CD4-positive, alpha-beta memory T cell (primary cell): ENCODE data around the gene TMUB2. TPM values are rescaled to one million over a fixed set of nuclear protein-coding genes. Genes with fewer than 3 reads are reported as not detected.
"Not testable (repeated sequence)": the region's sequence is repeated elsewhere in the genome, so short reads cannot be mapped to it uniquely, and the experiment has no call there.

Source experiments
- CTCF ChIA-PET: fragments of 350-600 bp; sonication (Branson Sonifier 250); formaldehyde crosslinking; loops from one replicate; lab custom pipeline; 2021; ENCODE audit warnings: inconsistent platforms; ENCODE audit not compliant: partially characterized antibody; lab: Charles Lee
- POLR2A ChIA-PET: fragments of 350-600 bp; sonication (Branson Sonifier 250); formaldehyde crosslinking; loops from one replicate; lab custom pipeline; 2021; ENCODE audit not compliant: partially characterized antibody; lab: Charles Lee
- DNase-seq, 5 donors: peaks; one replicate each; pipeline versions ENCODE4 v3.0.0 to v3.0.0-alpha.2; 2020 to 2022; ENCODE audit warnings: mixed read lengths in 1 of 5
- H3K27ac ChIP-seq: one replicate; pipeline ENCODE4 v1.7.0; 2013; ENCODE audit warnings: low read depth, low read length
- H3K27me3 ChIP-seq: 2 replicates; pipeline ENCODE4 v1.7.0; 2013; ENCODE audit warnings: mild to moderate bottlenecking, low read length, moderate library complexity; ENCODE audit not compliant: insufficient read depth
- H3K36me3 ChIP-seq: 2 replicates; pipeline ENCODE4 v1.7.0; 2013; ENCODE audit warnings: mild to moderate bottlenecking, low read length, moderate library complexity; ENCODE audit not compliant: insufficient read depth
- H3K4me1 ChIP-seq: 2 replicates; pipeline ENCODE4 v1.7.0; 2013; ENCODE audit warnings: mild to moderate bottlenecking, low read length, moderate library complexity; ENCODE audit not compliant: insufficient read depth
- H3K4me3 ChIP-seq, 2 donors: one replicate each; pipeline ENCODE4 v1.7.0; 2013; ENCODE audit warnings: low read length in 2 of 2, mild to moderate bottlenecking in 1 of 2
- H3K9me3 ChIP-seq, 2 donors: one replicate each; pipeline ENCODE4 v1.7.0; 2013; ENCODE audit warnings: low read length in 2 of 2, control low read depth in 1 of 2; ENCODE audit not compliant: control insufficient read depth in 1 of 2
- H3K27ac Mint-ChIP-seq, 7 donors: one replicate each; pipeline ENCODE4 v1.8.0; 2020 to 2021; ENCODE audit warnings: mixed read lengths in 7 of 7, mild to moderate bottlenecking in 6 of 7, inconsistent platforms in 3 of 7, moderate library complexity in 3 of 7
- H3K27me3 Mint-ChIP-seq, 2 donors: one replicate each; pipeline ENCODE4 v1.8.0; 2020 to 2021; ENCODE audit warnings: mixed read lengths in 2 of 2
- H3K36me3 Mint-ChIP-seq, 2 donors: one replicate each; pipeline ENCODE4 v1.8.0; 2020 to 2021; ENCODE audit warnings: mixed read lengths in 2 of 2, inconsistent platforms in 1 of 2, mild to moderate bottlenecking in 1 of 2
- H3K4me1 Mint-ChIP-seq, 4 donors: one replicate each; pipeline ENCODE4 v1.8.0; 2020 to 2021; ENCODE audit warnings: mixed read lengths in 4 of 4, mild to moderate bottlenecking in 1 of 4
- H3K4me3 Mint-ChIP-seq, 8 donors: one replicate each; pipeline ENCODE4 v1.8.0; 2020 to 2021; ENCODE audit warnings: mixed read lengths in 8 of 8, mild to moderate bottlenecking in 7 of 8, moderate library complexity in 6 of 8, inconsistent platforms in 3 of 8
- H3K9me3 Mint-ChIP-seq, 8 donors: one replicate each; pipeline ENCODE4 v1.8.0; 2020 to 2021; ENCODE audit warnings: mixed read lengths in 8 of 8, mild to moderate bottlenecking in 5 of 8, inconsistent platforms in 3 of 8, moderate library complexity in 1 of 8
- intact Hi-C: fragments of 100-400 bp; cut with micrococcal nuclease; formaldehyde crosslinking; loops from one replicate; pipeline ENCODE4 v1.15.1; 2023
- polyA plus RNA-seq, 2 donors: library from polyadenylated mRNA; unstranded; fragments of 300-500 nt; fragmentation: Illumina TruSeq; gene quantifications; one replicate each; pipeline ENCODE4 v1.2.3, GENCODE V29; 2021
- total RNA-seq, 2 experiments: library from RNA; stranded (reverse); gene quantifications; one replicate each; pipeline ENCODE4 v1.2.3, GENCODE V29; 2021

Gene TMUB2
- 10 to 100 TPM; 45.4 to 47.9 TPM for total RNA-seq
- 10 to 100 TPM; 35.3 TPM for polyA plus RNA-seq

DNA sequence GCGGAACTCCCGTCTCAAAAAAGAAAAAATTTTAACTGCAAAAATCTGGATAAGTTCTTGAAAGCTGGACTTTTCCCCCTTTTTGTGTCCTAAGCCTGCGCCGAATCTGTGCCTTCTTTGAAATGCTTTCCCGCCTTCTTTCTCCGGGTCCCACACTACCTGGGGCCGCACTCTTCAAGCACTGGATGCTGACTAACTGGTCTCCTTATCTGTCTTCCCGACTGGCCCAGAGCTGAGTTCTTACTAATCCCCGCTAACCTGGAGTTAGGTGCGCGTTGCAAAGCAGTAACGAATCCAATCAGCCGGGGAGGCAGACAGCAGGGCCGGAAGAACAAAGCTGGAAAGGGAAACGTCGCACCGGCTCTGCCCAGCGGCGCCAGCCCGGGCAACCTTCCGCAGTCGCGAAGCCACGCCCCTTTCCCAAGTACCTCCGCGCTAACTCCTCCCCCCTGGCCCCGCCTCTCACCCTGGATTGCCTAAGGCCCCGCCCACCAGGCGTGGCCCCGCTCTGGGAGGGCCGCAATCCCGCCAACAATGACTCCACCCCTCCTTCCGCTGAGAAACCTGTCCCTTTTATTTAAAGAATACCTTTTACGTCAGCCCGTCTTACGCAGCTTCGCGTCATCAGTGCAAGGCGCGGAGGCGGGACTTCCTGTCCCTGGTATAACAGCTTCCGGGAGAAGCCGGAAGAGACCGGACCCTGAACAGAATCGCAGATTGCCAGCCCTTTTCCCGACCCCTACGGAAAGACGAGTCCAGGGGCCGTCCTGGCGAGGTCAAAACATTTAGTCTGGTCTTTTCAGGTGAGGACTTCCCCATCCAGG is at the start of gene TMUB2:
Gene TMUB2 (plus strand): TSS at position 666 of the 824 bp plus-strand sequence. CDS start 737 bp downstream, outside the sequence.
- H3K4me1 Mint-ChIP-seq: peaks cover 34 to 67% (median 51%) of the 10 kb centered on the region in 4 donors
- peaks cover 20 to 46% of the 10 kb centered on the region in 2 donors for H3K36me3 Mint-ChIP-seq
- peak within 1 kb of the TSS; percentile 96 to 98 for H3K4me3 ChIP-seq

DNA sequence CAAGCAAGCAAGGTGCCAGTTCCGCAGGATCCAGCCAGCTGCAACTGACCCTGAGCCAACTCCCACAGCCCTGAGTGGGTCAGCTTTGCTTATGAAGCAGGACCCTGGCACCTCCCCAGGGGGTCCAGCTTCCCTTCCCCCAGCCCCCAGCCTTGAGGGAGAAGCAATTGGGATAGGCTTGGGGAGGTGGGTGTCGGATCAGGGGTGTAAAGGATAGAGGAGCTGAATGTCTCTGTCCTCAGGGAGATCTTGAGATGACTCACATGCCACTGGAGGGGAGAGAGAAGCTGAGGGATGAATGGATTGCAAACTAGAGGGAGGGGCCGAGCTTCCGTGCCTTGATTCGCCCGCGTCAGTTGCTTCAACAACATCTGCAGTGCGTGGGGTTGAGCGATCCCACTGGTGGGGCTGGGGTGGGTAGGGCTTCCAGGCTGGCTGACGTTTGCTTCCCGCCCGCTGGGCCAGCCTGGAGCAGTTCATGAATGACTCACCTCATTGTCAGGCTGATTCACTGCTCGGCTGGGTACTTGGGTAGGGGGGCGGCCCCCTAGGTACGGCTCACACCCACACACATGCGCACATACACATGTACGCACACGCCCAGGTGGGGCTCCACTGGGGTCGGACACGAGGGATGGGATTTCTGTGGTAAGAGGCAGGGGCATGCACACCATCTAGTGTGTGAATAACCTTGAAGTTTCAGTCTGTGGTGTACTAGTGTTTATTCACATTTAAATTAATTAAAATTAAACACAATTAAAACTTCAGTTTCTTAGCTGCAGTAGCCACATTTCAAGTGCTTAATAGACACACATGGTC is 48.7 kb upstream of the TMUB2 start:
- no peaks in the 10 kb centered on the region for H3K36me3 Mint-ChIP-seq
- intact Hi-C loops: no loop called here
- no peaks in the 10 kb centered on the region for H3K27me3 ChIP-seq
- H3K36me3 ChIP-seq: no peaks in the 10 kb centered on the region
- ChIA-PET CTCF (interaction anchor here (0.6 to 1.0 kb wide), 4 partner anchors 10 to 46 kb away, joined by 3 read pairs; partner anchors contain the start of gene HDAC5), POLR2A (interaction anchor here (1.2 to 1.3 kb wide), 2 partner anchors 15 to 48 kb away, joined by 3 read pairs; partner anchors contain the start of gene HDAC5)
- H3K4me3 Mint-ChIP-seq: peak overlapping the region in 1 of 8 donors; percentile 1
- H3K27ac ChIP-seq: no peak overlapping the region
- no peak overlapping the region for H3K4me3 ChIP-seq
- DNase-seq: peak in 2 of 5 donors; percentile 10 to 84
- peaks cover 7% of the 10 kb centered on the region in 2 donors for H3K27me3 Mint-ChIP-seq
- H3K4me1 Mint-ChIP-seq: peaks cover 2 to 19% (median 10%) of the 10 kb centered on the region in 4 donors
- no peak overlapping the region for H3K27ac Mint-ChIP-seq
- no peaks in the 10 kb centered on the region for H3K9me3 Mint-ChIP-seq
- no peaks in the 10 kb centered on the region for H3K9me3 ChIP-seq
- peaks cover 14% of the 10 kb centered on the region for H3K4me1 ChIP-seq

More for the DNA sequence above, at the start of gene TMUB2:
- Histone ChIP-seq H3K9me3 (no peaks in the 10 kb centered on the region), H3K36me3 (peaks cover 30% of the 10 kb centered on the region), H3K27ac (peak within 1 kb of the TSS; percentile 98), H3K27me3 (no peaks in the 10 kb centered on the region), H3K4me1 (peaks cover 44% of the 10 kb centered on the region)
- peak; percentile 99 to 100 (median 99) for DNase-seq
- ChIA-PET CTCF (interaction anchor here (0.7 to 4.2 kb wide), 16 partner anchors 12 to 159 kb away, joined by 3 to 32 read pairs (median 5); partner anchors contain the start of genes GRN, HROB and SLC25A39), POLR2A (interaction anchor here (0.7 to 10.9 kb wide), 32 partner anchors 9 to 975 kb away, joined by 3 to 159 read pairs (median 4); partner anchors contain the start of genes ATXN7L3, G6PC3, GPATCH8 and HDAC5)
- peaks cover 0 to 5% (median 0%) of the 10 kb centered on the region in 8 donors for H3K9me3 Mint-ChIP-seq
- peak within 1 kb of the TSS; percentile 96 to 100 (median 100) for H3K27ac Mint-ChIP-seq
- intact Hi-C loops: loop anchor here (1.0 kb wide), 5 partner anchors 14 to 138 kb away; partner anchors contain the start of genes HDAC5, HROB and SLC25A39
- no peaks in the 10 kb centered on the region for H3K27me3 Mint-ChIP-seq
- H3K4me3 Mint-ChIP-seq: peak within 1 kb of the TSS; percentile 97 to 100 (median 99)

DNA sequence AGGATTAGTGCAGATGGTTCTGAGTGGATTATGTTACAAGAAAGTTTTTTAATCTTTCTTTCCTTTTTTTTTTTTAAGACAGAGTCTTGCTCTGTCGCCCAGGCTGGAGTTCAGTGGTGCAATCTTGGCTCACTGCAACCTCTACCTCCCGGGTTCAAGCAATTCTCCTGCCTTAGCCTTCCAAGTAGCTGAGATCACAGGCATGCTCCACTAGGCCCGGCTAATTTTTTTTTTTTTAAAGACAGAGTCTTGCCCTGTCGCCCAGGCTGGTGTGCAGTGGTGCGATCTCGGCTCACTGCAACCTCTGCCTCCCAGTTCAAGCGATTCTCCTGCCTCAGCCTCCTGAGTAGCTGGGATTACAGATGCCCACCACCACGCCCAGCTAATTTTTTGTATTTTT is 42.9 kb upstream of the TMUB2 start:
- H3K4me3 ChIP-seq, H3K9me3 ChIP-seq, H3K27me3 Mint-ChIP-seq, DNase-seq, H3K27ac ChIP-seq, intact Hi-C loops, H3K36me3 ChIP-seq, H3K27me3 ChIP-seq, H3K9me3 Mint-ChIP-seq, H3K36me3 Mint-ChIP-seq, CTCF ChIA-PET: not testable (repeated sequence)
- peaks cover 0 to 15% (median 8%) of the 10 kb centered on the region in 4 donors for H3K4me1 Mint-ChIP-seq
- H3K4me1 ChIP-seq: peaks cover 14% of the 10 kb centered on the region
- POLR2A ChIA-PET: interaction anchor here (1.0 to 2.9 kb wide), 2 partner anchors 21 to 25 kb away, joined by 3 to 11 read pairs; partner anchors contain the start of gene HDAC5
- peak overlapping the region in 1 of 8 donors; percentile 32 for H3K4me3 Mint-ChIP-seq
- H3K27ac Mint-ChIP-seq: peak overlapping the region in 1 of 7 donors; percentile 13

DNA sequence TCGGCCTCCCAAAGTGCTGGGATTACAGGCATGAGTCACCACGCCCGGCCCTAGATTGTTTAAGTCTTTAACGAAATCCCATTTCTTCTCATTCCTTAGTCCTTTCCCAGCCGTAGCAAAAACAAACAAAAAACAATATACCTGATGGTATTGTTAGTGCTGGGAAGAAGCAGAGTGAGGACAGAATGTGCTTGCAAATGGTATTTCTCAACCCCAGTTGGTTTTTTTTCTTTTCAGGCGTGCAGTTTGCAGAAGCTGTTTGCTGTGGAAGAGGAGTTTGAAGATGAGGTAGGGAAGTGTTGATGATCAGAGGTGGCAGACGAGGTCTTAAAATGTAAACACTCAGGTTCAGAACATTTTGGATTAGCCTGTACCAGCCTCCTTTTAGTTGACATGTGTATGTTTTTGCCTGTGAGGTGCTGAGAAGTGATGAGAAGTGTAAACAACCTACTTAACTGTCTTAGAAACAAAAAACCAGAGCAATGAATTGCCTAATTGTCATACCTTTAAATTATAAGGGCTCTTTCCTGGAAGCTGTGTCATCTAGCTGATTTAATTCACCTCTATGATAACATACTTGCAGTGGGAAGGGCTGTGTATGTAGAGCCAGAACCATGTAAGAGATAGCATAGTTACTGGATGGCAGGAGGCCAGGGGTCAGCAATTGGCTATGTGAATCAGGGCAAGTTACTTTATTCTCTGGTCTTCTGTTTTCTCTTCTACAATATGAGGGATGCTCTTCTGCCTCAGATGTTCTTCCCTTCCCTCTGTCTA is 41.6 kb upstream of the TMUB2 start:
- ChIA-PET POLR2A (interaction anchor here (1.3 kb wide), 1 partner anchor 41 kb away, joined by 4 read pairs; no protein-coding TSS in a partner anchor), CTCF (interaction anchor here (0.8 kb wide), 1 partner anchor 31 kb away, joined by 3 read pairs; no protein-coding TSS in a partner anchor)
- intact Hi-C loops: no loop called here
- Mint-ChIP-seq H3K9me3 (no peaks in the 10 kb centered on the region), H3K4me3 (no peak overlapping the region), H3K36me3 (no peaks in the 10 kb centered on the region), H3K4me1 (peaks cover 0 to 15% (median 8%) of the 10 kb centered on the region in 4 donors), H3K27me3 (no peaks in the 10 kb centered on the region), H3K27ac (peak overlapping the region in 2 of 7 donors; percentile 17 to 23)
- H3K36me3 ChIP-seq: no peaks in the 10 kb centered on the region
- H3K4me3 ChIP-seq: no peak overlapping the region
- no peak for DNase-seq
- H3K9me3 ChIP-seq: no peaks in the 10 kb centered on the region
- H3K4me1 ChIP-seq: peaks cover 14% of the 10 kb centered on the region
- H3K27me3 ChIP-seq: no peaks in the 10 kb centered on the region
- H3K27ac ChIP-seq: no peak overlapping the region

DNA sequence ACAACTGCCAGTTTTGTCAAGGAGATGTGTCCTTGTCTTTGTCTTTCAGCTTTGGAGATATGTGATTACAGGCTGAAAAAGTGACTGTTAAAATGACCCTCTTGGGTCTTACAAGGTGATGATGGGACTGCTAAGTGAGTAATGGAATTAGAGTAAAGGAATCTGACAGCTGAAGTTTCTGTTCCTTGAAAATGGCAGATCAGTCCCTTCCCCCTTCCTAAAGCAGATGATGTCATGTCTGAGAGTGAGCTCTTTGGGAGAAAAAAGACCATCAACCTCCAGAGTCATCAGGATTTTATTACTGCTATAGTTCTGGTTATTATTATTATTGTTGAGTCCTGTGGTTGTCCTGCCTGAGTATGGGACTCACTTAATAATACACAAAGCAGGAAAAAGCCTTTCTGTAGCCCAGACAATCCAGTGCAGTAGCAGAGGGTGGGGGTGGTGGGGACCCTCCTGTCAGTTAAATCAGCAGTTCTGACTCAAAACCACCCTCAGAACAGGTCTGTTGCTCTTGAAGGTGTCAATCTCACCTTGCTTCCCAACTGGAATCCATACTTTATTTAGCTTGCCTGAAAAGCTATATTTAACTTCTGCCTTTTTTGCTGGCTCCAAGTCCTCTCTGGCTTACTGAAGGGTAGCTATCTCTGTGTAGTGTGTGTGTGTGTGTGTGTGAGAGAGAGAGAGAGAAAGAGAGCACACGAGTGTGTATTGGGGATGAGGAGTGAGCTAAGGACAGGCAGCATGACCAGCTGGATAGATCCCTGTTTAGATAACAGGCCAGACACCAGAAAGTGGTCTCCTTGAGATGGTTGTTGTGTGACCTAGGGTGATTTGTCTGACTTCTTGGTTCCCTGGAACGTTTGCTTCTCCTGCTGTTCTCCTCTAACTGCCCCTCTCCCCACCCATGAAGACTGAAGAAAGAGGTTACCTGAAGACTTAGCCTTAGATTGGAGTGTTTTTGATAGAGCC is 40.1 kb upstream of the TMUB2 start:
- H3K9me3 ChIP-seq: no peaks in the 10 kb centered on the region
- H3K36me3 Mint-ChIP-seq: no peaks in the 10 kb centered on the region
- no peaks in the 10 kb centered on the region for H3K9me3 Mint-ChIP-seq
- peaks cover 0 to 9% (median 4%) of the 10 kb centered on the region in 4 donors for H3K4me1 Mint-ChIP-seq
- POLR2A ChIA-PET: interaction anchor here (1.3 kb wide), 1 partner anchor 39 kb away, joined by 4 read pairs; no protein-coding TSS in a partner anchor
- DNase-seq: no peak
- peak overlapping the region in 1 of 7 donors; percentile 33 for H3K27ac Mint-ChIP-seq
- no peaks in the 10 kb centered on the region for H3K27me3 ChIP-seq
- H3K27ac ChIP-seq: no peak overlapping the region
- CTCF ChIA-PET: interaction anchor here (1.0 to 1.1 kb wide), 2 partner anchors 22 to 220 kb away, joined by 3 read pairs; no protein-coding TSS in a partner anchor
- H3K27me3 Mint-ChIP-seq: no peaks in the 10 kb centered on the region
- no peak overlapping the region for H3K4me3 Mint-ChIP-seq
- no peaks in the 10 kb centered on the region for H3K36me3 ChIP-seq
- H3K4me1 ChIP-seq: peaks cover 9% of the 10 kb centered on the region
- H3K4me3 ChIP-seq: no peak overlapping the region
- intact Hi-C loops: no loop called here
